ENCODE measurements around the gene ACSF2. TPM values are rescaled to one million over a fixed set of nuclear protein-coding genes. Genes with fewer than 3 reads are reported as not detected.
"Not testable (repeated sequence)": the region's sequence is repeated elsewhere in the genome, so short reads cannot be mapped to it uniquely, and the experiment has no call there.

Gene ACSF2
- total and polyA plus RNA-seq, 8 donors: 8.5 to 61.2 (median 22.5) TPM

- 44 to 55% methylated on average over 4 of the region's 4 CpGs for WGBS, 2 donors
- Histone ChIP-seq H3K4me1 (peaks cover 5 to 16% (median 11%) of the 10 kb centered on the region in 3 donors), H3K9me3 (no peaks in the 10 kb centered on the region), H3K36me3 (no peaks in the 10 kb centered on the region), H3K27me3 (no peaks in the 10 kb centered on the region), H3K4me3 (peak overlapping the region in 1 of 4 donors; percentile 32), H3K27ac (no peak overlapping the region)
- FAIRE-seq (no peak), ATAC-seq (no peak), DNase-seq (no peak)
- no peak for TF ChIP-seq CTCF (IDR thresholded peaks at IDR 0.05)
- intact Hi-C loops (cut with DNase I): loop anchor here in 1 of 3 donors (10.0 kb wide), 1 partner anchor 111 kb away; no protein-coding TSS in a partner anchor
Measured at GRCh38 chr17:50475362-50475761, 49.3 kb downstream of the ACSF2 start.

GRCh38 chr17:50475775-50476544 lies 49.9 kb downstream of the ACSF2 start:
- 4 to 9% methylated on average over 19 to 26 of the region's 33 CpGs for WGBS, 2 donors
- not testable (repeated sequence) for FAIRE-seq, H3K9me3 ChIP-seq, H3K36me3 ChIP-seq, DNase-seq, ATAC-seq, H3K27me3 ChIP-seq
- H3K4me1 ChIP-seq: peaks cover 5 to 16% (median 11%) of the 10 kb centered on the region in 3 donors
- intact Hi-C loops (cut with DNase I): loop anchor here in 1 of 3 donors (10.0 kb wide), 1 partner anchor 111 kb away; no protein-coding TSS in a partner anchor
- peak overlapping the region in 3 of 4 donors; percentile 2 to 32 (median 25) for H3K4me3 ChIP-seq
- H3K27ac ChIP-seq: peak overlapping the region; percentile 19 to 57 (median 40)

- no peaks in the 10 kb centered on the region for H3K27me3 ChIP-seq
- DNase-seq (peak in 3 of 6 donors; percentile 27 to 74 (median 51)), ATAC-seq (peak in 2 of 4 donors; percentile 8 to 30), FAIRE-seq (no peak)
- intact Hi-C loops (cut with DNase I): loop anchor here in 1 of 3 donors (10.0 kb wide), 1 partner anchor 112 kb away; no protein-coding TSS in a partner anchor
- peak overlapping the region; percentile 19 to 57 (median 40) for H3K27ac ChIP-seq
- H3K36me3 ChIP-seq: no peaks in the 10 kb centered on the region
- WGBS, 2 donors: 47 to 51% methylated on average over 18 of the region's 18 CpGs
- no peak for TF ChIP-seq CTCF (IDR thresholded peaks at IDR 0.05)
- no peaks in the 10 kb centered on the region for H3K9me3 ChIP-seq
- peaks cover 5 to 16% (median 11%) of the 10 kb centered on the region in 3 donors for H3K4me1 ChIP-seq
- H3K4me3 ChIP-seq: peak overlapping the region in 3 of 4 donors; percentile 2 to 32 (median 25)
Measured at GRCh38 chr17:50476545-50477315, 50.7 kb downstream of the ACSF2 start.

GRCh38 chr17:50477976-50478375 lies 52.0 kb downstream of the ACSF2 start:
- peaks cover 9 to 24% (median 15%) of the 10 kb centered on the region in 3 donors for H3K4me1 ChIP-seq
- H3K36me3 ChIP-seq: peaks cover 0 to 3% (median 0%) of the 10 kb centered on the region in 3 donors
- DNase-seq (peak in 1 of 6 donors; percentile 39), FAIRE-seq (no peak), ATAC-seq (no peak)
- 75 to 80% methylated on average over 7 of the region's 7 CpGs for WGBS, 2 donors
- no peaks in the 10 kb centered on the region for H3K27me3 ChIP-seq
- TF ChIP-seq CTCF (IDR thresholded peaks at IDR 0.05): no peak
- H3K4me3 ChIP-seq: peak overlapping the region in 2 of 4 donors; percentile 63 to 91
- peak overlapping the region; percentile 80 to 88 (median 84) for H3K27ac ChIP-seq
- intact Hi-C loops (cut with DNase I): loop anchor here in 1 of 3 donors (10.0 kb wide), 1 partner anchor 113 kb away; no protein-coding TSS in a partner anchor
- no peaks in the 10 kb centered on the region for H3K9me3 ChIP-seq
